NOMO-1 (cell line): ENCODE results near the gene AP1S2.
A peak's percentile ranks its signal among the peaks of the same experiment; 100 is the strongest.
"Not testable (repeated sequence)": the region's sequence is repeated elsewhere in the genome, so short reads cannot be mapped to it uniquely, and the experiment has no call there.

Source experiments
- DNase-seq, 2 experiments: peaks; one replicate each; lab custom pipeline; 2025; ENCODE audit not compliant: unreplicated experiment in 2 of 2; lab: John Stamatoyannopoulos, UW

Gene AP1S2

GRCh38 chrX:15854712-15855567 lies at the start of gene AP1S2:
AP1S2 (minus strand) TSS chrX:15854813; CDS start chrX:15852524, 2,289 bp downstream.
- DNase-seq = peak; percentile 98 to 99

GRCh38 chrX:15903186-15903681 lies 48.6 kb upstream of the AP1S2 start:
- peak; percentile 94 to 99 for DNase-seq

GRCh38 chrX:15895334-15895733 lies 40.7 kb upstream of the AP1S2 start:
- no peak for DNase-seq

- DNase-seq = no peak
These were observed 40.1 kb upstream of the AP1S2 start for GRCh38 chrX:15894724-15895123.

- DNase-seq = no peak
These were observed 35.9 kb upstream of the AP1S2 start for GRCh38 chrX:15890463-15890862.

- DNase-seq = no peak
These were observed 33.4 kb upstream of the AP1S2 start for GRCh38 chrX:15888062-15888461.

GRCh38 chrX:15883540-15883863 lies 28.9 kb upstream of the AP1S2 start:
- DNase-seq = no peak

GRCh38 chrX:15882704-15883539 lies 28.3 kb upstream of the AP1S2 start:
- DNase-seq = peak; percentile 78 to 96

- DNase-seq = no peak
These were observed 26.8 kb upstream of the AP1S2 start for GRCh38 chrX:15881381-15881897.

- not testable (repeated sequence) for DNase-seq
These were observed 23.3 kb upstream of the AP1S2 start for GRCh38 chrX:15877914-15878313.

GRCh38 chrX:15877380-15877779 lies 22.8 kb upstream of the AP1S2 start:
- no peak for DNase-seq

- no peak for DNase-seq
These were observed 20.1 kb upstream of the AP1S2 start for GRCh38 chrX:15874672-15875071.

- no peak for DNase-seq
These were observed 19.0 kb upstream of the AP1S2 start for GRCh38 chrX:15873566-15873965.

- DNase-seq = no peak
These were observed 15.7 kb upstream of the AP1S2 start for GRCh38 chrX:15870310-15870709.

GRCh38 chrX:15869695-15870094 lies 15.1 kb upstream of the AP1S2 start:
- no peak for DNase-seq

- DNase-seq = no peak
These were observed 11.5 kb upstream of the AP1S2 start for GRCh38 chrX:15866147-15866546.

- DNase-seq = no peak
These were observed 10.0 kb upstream of the AP1S2 start for GRCh38 chrX:15864629-15865028.

GRCh38 chrX:15864023-15864422 lies 9.4 kb upstream of the AP1S2 start:
- peak; percentile 51 to 82 for DNase-seq

GRCh38 chrX:15860921-15861320 lies 6.3 kb upstream of the AP1S2 start:
- no peak for DNase-seq

GRCh38 chrX:15858051-15858450 lies 3.4 kb upstream of the AP1S2 start:
- no peak for DNase-seq

- DNase-seq = no peak
These were observed 2.0 kb upstream of the AP1S2 start for GRCh38 chrX:15856636-15857035.
